Thymus (tissue), 11 donors: Measurements from ENCODE around the gene CYTH1. TPM values are rescaled to one million over a fixed set of nuclear protein-coding genes. Genes with fewer than 3 reads are reported as not detected.

ENCODE experiments used
- DNase-seq, 9 donors: peaks; one replicate each; pipeline ENCODE4 v3.0.0-alpha.2; 2013; ENCODE audit warnings: low spot score in 9 of 9, low read depth in 6 of 9, missing footprints in 1 of 9
- H3K27ac ChIP-seq, 2 donors: one replicate each; pipeline ENCODE4 v1.5.1; 2013; ENCODE audit warnings: control low read depth in 1 of 2, low read depth in 1 of 2, low read length in 1 of 2, mild to moderate bottlenecking in 1 of 2, moderate library complexity in 1 of 2
- H3K27me3 ChIP-seq, 2 donors: one replicate each; pipeline ENCODE4 v1.5.1; 2013; ENCODE audit warnings: low read length in 1 of 2; ENCODE audit not compliant: control insufficient read depth in 2 of 2, insufficient read depth in 1 of 2
- H3K36me3 ChIP-seq, 2 donors: one replicate each; pipeline ENCODE4 v1.5.1; 2013; ENCODE audit warnings: low read length in 1 of 2, mild to moderate bottlenecking in 1 of 2, moderate library complexity in 1 of 2; ENCODE audit not compliant: control insufficient read depth in 2 of 2, insufficient read depth in 2 of 2
- H3K4me1 ChIP-seq, 2 donors: one replicate each; pipeline ENCODE4 v1.5.1; 2013; ENCODE audit warnings: low read length in 2 of 2; ENCODE audit not compliant: control insufficient read depth in 2 of 2, insufficient read depth in 2 of 2
- H3K4me3 ChIP-seq, 2 donors: one replicate each; pipeline ENCODE4 v1.5.1; 2013; ENCODE audit warnings: low read length in 2 of 2, control low read depth in 1 of 2, mild to moderate bottlenecking in 1 of 2
- H3K9me3 ChIP-seq, 2 donors: one replicate each; pipeline ENCODE4 v1.5.1; 2013; ENCODE audit warnings: low read length in 1 of 2, mild to moderate bottlenecking in 1 of 2; ENCODE audit not compliant: control insufficient read depth in 2 of 2, insufficient read depth in 1 of 2
- WGBS: extraction: QIAGEN DNeasy Blood & Tissue Kit; methylation state at CpG from one replicate; pipeline ENCODE4 v1.1.7; 2013; 5-methylcytosine and 5-hydroxymethylcytosine counted together
- polyA plus RNA-seq: library from polyadenylated mRNA; stranded (reverse); fragments of 200-250 nt; gene quantifications from one replicate; pipeline ENCODE4 v1.2.3, GENCODE V29; 2013
- total RNA-seq: library from RNA; stranded (reverse); fragments of 120-200 nt; gene quantifications from one replicate; pipeline ENCODE4 v1.2.4, GENCODE V29; 2013
- donor health status: healthy.

Gene CYTH1
- total and polyA plus RNA-seq, 2 donors: 39.9 to 91.7 TPM

DNA sequence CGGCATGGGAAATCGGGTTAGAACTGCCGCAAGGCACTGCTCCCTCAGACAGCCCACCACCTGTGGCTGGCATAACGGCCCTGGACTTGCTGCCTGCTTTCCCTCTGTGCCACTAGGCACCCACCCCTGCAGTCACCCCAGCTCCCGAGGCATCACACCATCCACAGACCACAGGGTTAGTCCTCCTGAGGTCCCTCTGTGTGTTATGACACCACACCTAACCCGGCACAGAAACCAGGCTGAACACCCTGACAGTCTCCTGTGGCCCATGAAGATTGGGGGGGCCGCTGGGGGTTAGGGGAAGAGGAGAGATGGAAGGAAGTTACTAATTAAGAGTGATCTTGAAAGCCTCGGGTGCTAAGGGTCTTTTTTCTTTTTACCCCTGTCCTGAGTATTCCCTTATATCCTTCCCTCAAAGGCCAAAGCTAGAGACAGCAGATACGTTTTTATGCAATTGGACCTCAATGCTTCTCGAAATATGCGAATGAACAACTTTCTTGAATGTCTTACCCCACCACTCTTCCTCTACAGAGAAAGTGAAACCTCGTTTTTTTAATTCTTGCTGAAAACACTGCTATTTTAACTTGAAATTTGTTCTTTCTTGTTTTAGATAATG is 7.0 kb downstream of the CYTH1 start:
- H3K27me3 ChIP-seq: no peaks in the 10 kb centered on the region
- 2% methylated on average over 12 of the region's 12 CpGs for WGBS
- H3K36me3 ChIP-seq: no peaks in the 10 kb centered on the region
- H3K4me1 ChIP-seq: peaks cover 16 to 49% of the 10 kb centered on the region in 2 donors
- peak in 4 of 9 donors; percentile 47 to 82 (median 52) for DNase-seq
- H3K27ac ChIP-seq: peak overlapping the region; percentile 89 to 95
- peak overlapping the region; percentile 44 to 56 for H3K4me3 ChIP-seq
- H3K9me3 ChIP-seq: peaks cover 0 to 6% of the 10 kb centered on the region in 2 donors

DNA sequence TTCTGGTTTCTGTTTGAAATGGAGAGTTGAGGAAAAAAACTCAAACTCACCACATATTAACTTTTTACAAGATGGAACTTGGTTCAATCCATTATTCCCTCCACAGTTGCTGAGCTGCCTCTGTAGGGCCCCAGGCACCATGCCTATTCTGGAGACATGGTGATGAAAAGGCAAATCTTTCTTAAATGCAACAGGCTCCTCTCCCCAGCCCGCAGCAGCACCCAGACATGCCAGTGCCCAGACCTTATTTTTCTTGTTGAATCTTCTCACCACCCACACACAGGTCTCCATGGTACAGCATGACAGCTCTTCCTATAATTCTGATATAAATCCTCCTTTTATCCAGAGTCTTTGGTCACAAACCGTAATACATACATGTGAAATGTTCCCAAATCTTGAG is 7.6 kb downstream of the CYTH1 start:
- peak overlapping the region; percentile 44 to 56 for H3K4me3 ChIP-seq
- no peaks in the 10 kb centered on the region for H3K27me3 ChIP-seq
- peaks cover 0 to 6% of the 10 kb centered on the region in 2 donors for H3K9me3 ChIP-seq
- H3K36me3 ChIP-seq: no peaks in the 10 kb centered on the region
- DNase-seq: no peak
- peaks cover 10 to 43% of the 10 kb centered on the region in 2 donors for H3K4me1 ChIP-seq
- 13% methylated on average over 2 of the region's 2 CpGs for WGBS
- peak overlapping the region; percentile 89 to 95 for H3K27ac ChIP-seq

DNA sequence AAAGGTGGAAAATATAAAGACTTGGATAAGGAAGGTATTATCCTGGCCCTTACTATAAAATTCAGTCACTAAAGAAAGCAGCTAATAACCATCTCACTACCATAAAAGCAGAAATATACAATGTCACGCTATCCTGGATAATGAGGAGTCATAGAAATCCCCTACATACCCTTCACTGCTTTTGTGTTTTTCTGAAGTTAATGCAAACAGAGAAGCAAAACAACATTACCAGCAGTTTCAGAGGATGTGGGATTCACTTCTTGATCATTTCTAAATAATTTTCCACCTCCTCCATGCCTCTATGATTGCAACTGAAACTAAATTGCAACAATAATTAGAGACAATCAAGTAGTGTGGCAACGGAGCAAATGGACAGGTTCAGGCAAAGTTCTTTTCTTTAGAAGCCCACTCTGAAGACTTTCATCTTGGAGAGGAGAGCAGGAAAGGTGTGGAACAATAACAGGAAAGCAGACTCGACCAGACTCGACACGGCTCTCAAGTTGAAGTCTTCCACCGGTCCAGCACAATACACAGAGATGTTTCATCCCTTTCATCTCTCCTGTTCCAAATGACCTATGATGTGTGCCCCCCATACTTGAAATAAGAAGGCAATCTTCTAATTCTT is 10.2 kb downstream of the CYTH1 start:
- H3K27ac ChIP-seq: peak overlapping the region; percentile 15 to 40
- DNase-seq: peak in 1 of 9 donors; percentile 52
- peaks cover 0 to 6% of the 10 kb centered on the region in 2 donors for H3K9me3 ChIP-seq
- peaks cover 28 to 55% of the 10 kb centered on the region in 2 donors for H3K4me1 ChIP-seq
- H3K27me3 ChIP-seq: no peaks in the 10 kb centered on the region
- H3K36me3 ChIP-seq: no peaks in the 10 kb centered on the region
- H3K4me3 ChIP-seq: no peak overlapping the region
- WGBS: 47% methylated on average over 6 of the region's 6 CpGs

DNA sequence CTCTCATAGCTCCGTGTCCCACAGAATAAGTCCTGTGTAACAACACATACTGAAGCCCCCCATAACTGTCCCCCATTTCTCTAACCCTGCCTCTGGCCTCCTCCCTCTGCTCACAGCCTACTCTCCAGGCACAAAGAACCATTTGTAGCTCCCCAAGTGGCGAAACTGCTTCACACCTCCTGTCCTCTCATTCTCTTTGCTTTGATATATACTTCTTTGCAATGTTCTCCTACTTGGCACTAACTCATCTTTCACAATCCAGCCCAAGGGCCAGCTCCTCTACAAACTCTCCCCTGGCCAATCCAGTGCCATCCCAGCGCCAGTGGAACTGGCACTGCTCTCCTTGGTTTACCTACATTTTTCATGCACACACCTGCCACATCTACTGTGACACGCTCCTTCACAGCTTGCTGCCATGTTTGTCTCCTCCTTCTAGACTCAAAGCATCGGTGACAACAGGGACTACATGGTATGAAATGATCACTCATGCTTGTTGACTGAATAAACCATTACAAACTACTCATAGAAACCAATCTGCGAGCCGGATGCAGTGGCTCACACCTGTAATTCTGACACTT is 12.8 kb downstream of the CYTH1 start:
- no peak overlapping the region for H3K4me3 ChIP-seq
- H3K9me3 ChIP-seq: peaks cover 0 to 3% of the 10 kb centered on the region in 2 donors
- no peak for DNase-seq
- H3K36me3 ChIP-seq: no peaks in the 10 kb centered on the region
- H3K27me3 ChIP-seq: no peaks in the 10 kb centered on the region
- H3K4me1 ChIP-seq: peaks cover 32 to 54% of the 10 kb centered on the region in 2 donors
- WGBS: 96% methylated on average over 7 of the region's 7 CpGs
- no peak overlapping the region for H3K27ac ChIP-seq

DNA sequence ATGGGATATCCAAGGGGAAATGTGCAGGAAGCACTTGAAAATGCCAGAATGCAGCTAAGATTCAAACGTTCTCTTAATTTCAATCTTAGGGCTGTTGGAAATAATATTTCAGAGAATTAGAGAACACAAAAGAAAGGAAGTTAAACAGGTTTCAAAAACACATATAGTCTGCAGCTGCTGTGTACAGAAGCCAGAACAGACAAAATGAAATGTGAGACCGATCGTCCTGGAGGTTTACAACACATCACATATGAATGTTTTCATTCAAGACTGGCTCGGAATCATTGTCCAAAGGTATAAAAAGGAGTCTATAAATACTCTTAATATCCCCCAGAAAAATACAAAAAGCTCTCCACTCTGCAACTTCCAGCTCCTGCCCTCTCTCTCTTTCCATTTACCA is 14.3 kb downstream of the CYTH1 start:
- Histone ChIP-seq H3K4me3 (no peak overlapping the region), H3K9me3 (peaks cover 0 to 2% of the 10 kb centered on the region in 2 donors), H3K36me3 (no peaks in the 10 kb centered on the region), H3K27me3 (no peaks in the 10 kb centered on the region), H3K27ac (peak overlapping the region; percentile 0 to 18), H3K4me1 (peaks cover 29 to 50% of the 10 kb centered on the region in 2 donors)
- 60% methylated on average over 4 of the region's 4 CpGs for WGBS
- DNase-seq: no peak

DNA sequence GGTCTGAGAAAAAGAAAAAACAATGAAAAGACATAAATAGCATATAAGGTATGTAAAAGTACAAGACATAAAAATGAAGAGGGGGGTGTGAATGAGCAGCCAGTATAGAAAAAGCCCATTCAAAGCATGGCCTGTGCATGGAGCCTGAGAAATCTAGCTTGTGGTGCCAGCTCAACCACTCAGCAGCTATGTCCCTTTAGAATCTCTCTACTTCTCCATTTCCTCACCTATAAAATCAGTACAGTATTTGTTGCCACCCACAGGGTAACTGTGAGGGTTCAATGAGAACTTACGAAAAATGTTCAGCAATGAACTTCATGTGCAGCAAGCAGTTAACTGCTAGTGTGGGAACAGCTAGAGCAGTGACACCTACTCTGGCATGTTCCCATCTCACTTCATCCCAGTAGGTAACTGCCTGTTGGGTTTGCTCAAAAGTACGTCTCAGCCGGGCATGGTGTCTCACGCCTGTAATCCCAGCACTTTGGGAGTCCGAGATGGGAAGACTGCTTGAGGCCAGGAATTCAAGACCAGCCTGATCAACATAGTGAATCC is 15.3 kb downstream of the CYTH1 start:
- 96% methylated on average over 5 of the region's 5 CpGs for WGBS
- H3K9me3 ChIP-seq: no peaks in the 10 kb centered on the region
- H3K4me3 ChIP-seq: no peak overlapping the region
- no peak for DNase-seq
- peaks cover 29 to 42% of the 10 kb centered on the region in 2 donors for H3K4me1 ChIP-seq
- H3K27me3 ChIP-seq: no peaks in the 10 kb centered on the region
- no peaks in the 10 kb centered on the region for H3K36me3 ChIP-seq
- H3K27ac ChIP-seq: peak overlapping the region in 1 of 2 donors; percentile 31

DNA sequence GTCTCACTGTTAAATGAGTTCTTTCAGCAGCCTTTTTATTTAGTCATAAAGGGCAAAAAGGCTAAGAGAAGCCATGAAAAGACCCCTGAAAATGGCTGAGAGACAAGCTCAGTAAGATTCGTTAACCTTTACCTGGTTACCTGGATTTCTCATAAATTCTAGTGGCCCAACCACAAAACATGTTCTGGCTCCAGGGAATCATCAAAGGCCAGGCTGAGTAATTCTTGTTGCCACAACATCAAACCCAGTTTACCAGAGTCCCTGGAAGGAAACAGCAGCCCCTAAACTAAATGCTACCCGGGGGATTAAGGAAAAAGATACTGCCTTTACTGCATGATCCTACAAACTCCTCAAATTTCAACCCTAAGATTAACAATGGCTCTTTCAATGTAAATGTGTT is 15.8 kb downstream of the CYTH1 start:
- Histone ChIP-seq H3K9me3 (no peaks in the 10 kb centered on the region), H3K36me3 (no peaks in the 10 kb centered on the region), H3K27ac (no peak overlapping the region), H3K27me3 (no peaks in the 10 kb centered on the region), H3K4me3 (no peak overlapping the region), H3K4me1 (peaks cover 29 to 39% of the 10 kb centered on the region in 2 donors)
- no peak for DNase-seq
- WGBS: 87% methylated on average over 2 of the region's 2 CpGs

DNA sequence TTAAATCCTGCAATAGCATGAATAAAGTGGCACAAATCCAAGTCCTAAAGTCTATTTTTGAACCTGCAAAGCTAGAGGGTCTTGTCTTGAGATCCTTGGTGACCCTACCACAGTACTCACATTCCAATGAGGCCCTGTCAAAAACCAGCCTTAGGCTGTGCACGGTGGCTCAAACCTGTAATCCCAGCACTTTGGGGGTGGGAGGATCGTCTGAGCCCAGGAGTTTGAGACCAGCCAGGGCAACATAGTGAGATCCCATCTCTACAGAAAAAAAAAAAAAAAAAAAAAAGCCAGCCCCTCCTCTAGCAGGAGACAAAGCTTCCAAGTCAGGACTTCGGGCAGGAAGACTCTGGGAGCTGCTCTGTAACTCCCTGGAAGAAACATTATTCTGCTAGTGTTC is 16.3 kb downstream of the CYTH1 start:
- DNase-seq: no peak
- peaks cover 33 to 39% of the 10 kb centered on the region in 2 donors for H3K4me1 ChIP-seq

DNA sequence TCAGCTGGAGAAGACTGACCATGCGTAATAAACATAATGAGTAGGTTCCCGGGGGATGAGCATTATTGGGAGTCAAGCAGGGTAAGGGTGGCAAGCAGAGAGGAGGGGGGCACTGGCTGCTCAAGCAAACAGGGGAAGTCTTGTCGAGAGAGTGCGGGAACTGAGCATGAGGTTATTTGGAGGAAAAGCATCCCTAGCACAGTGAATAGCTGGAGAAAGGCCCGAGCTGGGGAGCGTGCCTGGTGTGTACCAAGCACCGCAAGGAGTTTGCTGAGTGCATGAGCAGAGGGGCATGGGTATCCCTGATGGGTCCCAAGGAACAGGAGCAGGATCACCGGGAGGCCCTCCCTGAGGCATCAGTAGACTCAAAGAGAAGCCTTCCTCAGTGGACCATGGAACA is 17.2 kb downstream of the CYTH1 start:
- H3K4me1 ChIP-seq: peaks cover 37 to 43% of the 10 kb centered on the region in 2 donors
- H3K4me3 ChIP-seq: no peak overlapping the region
- H3K27ac ChIP-seq: no peak overlapping the region
- WGBS: 93% methylated on average over 8 of the region's 8 CpGs
- no peaks in the 10 kb centered on the region for H3K9me3 ChIP-seq
- DNase-seq: no peak
- no peaks in the 10 kb centered on the region for H3K36me3 ChIP-seq
- H3K27me3 ChIP-seq: no peaks in the 10 kb centered on the region

More for the DNA sequence above, 16.3 kb downstream of the CYTH1 start:
- WGBS: 93% methylated on average over 3 of the region's 3 CpGs
- Histone ChIP-seq H3K27me3 (no peaks in the 10 kb centered on the region), H3K9me3 (no peaks in the 10 kb centered on the region), H3K36me3 (no peaks in the 10 kb centered on the region), H3K27ac (no peak overlapping the region), H3K4me3 (no peak overlapping the region)
